WI38 (cell line): ENCODE measurements around the gene LHFPL6.

ENCODE experiments used
- H3K4me3 ChIP-seq: 2 replicates; pipeline ENCODE4 v1.5.1; 2011; ENCODE audit warnings: low read depth, mild to moderate bottlenecking, control low read depth, low read length
- CTCF ChIP-seq: IDR thresholded peaks from 2 replicates; pipeline ENCODE4 v1.5.1; 2012; ENCODE audit warnings: low read depth, mild to moderate bottlenecking, control low read depth, low read length

The LHFPL6 gene

GRCh38 chr13:39528661-39528980 is 74.4 kb downstream of the LHFPL6 start:
- peak overlapping the region; percentile 25 for H3K4me3 ChIP-seq
- no peak for TF ChIP-seq CTCF

- TF ChIP-seq CTCF: no peak
- peak overlapping the region; percentile 25 for H3K4me3 ChIP-seq
Observed at GRCh38 chr13:39527961-39528660, 74.9 kb downstream of the LHFPL6 start.

GRCh38 chr13:39527301-39527700 is 75.7 kb downstream of the LHFPL6 start:
- H3K4me3 ChIP-seq: no peak overlapping the region
- no peak for TF ChIP-seq CTCF

GRCh38 chr13:39526499-39526898 is 76.5 kb downstream of the LHFPL6 start:
- TF ChIP-seq CTCF: no peak
- no peak overlapping the region for H3K4me3 ChIP-seq

GRCh38 chr13:39525506-39525905 is 77.5 kb downstream of the LHFPL6 start:
- TF ChIP-seq CTCF: no peak
- H3K4me3 ChIP-seq: no peak overlapping the region

- TF ChIP-seq CTCF: no peak
- H3K4me3 ChIP-seq: no peak overlapping the region
Observed at GRCh38 chr13:39524795-39525194, 78.2 kb downstream of the LHFPL6 start.

- no peak for TF ChIP-seq CTCF
- no peak overlapping the region for H3K4me3 ChIP-seq
Observed at GRCh38 chr13:39522329-39522728, 80.7 kb downstream of the LHFPL6 start.
